Measurements from ENCODE around the gene PNMA8C. TPM values are rescaled to one million over a fixed set of nuclear protein-coding genes. Genes with fewer than 3 reads are reported as not detected.

Gene PNMA8C
- total RNA-seq, 1 experiment from 2014 or later = not detected

- DNase-seq (ENCODE audit: low read depth, low spot score) (no peak), ATAC-seq (no peak)
- ChIA-PET POLR2A (no interaction called here), CTCF (no interaction called here)
- no TSS peak for BruUV-seq (replicated peaks)
- intact Hi-C loops (cut with micrococcal nuclease; ENCODE audit: unreplicated experiment) = no loop called here
- Histone ChIP-seq H3K27ac (ENCODE audit: low read length) (no peak overlapping the region), H3K4me3 (ENCODE audit: low read depth in 2 of 2, low read length in 2 of 2) (no peak overlapping the region), H3K36me3 (ENCODE audit: control insufficient read depth, insufficient read depth, low read length) (no peaks in the 10 kb centered on the region), H3K27me3 (ENCODE audit: control insufficient read depth, insufficient read depth, low read length) (no peaks in the 10 kb centered on the region), H3K9me3 (ENCODE audit: control insufficient read depth, insufficient read depth, low read depth, low read length) (no peaks in the 10 kb centered on the region), H3K4me1 (ENCODE audit: control insufficient read depth, insufficient read depth, low read length) (peaks cover 3% of the 10 kb centered on the region; the same call in 1 of the 2 replicates)
- in situ Hi-C loops (cut with HindIII; ENCODE audit: low pct_unique_long_range_greater_than_20kb, low sequenced_read_pairs) = no loop called here
- no peak for TF ChIP-seq POLR2AphosphoS5 (IDR thresholded peaks at IDR 0.05; ENCODE audit: low read depth, low read length)
- TF ChIP-seq, protein P1, sequence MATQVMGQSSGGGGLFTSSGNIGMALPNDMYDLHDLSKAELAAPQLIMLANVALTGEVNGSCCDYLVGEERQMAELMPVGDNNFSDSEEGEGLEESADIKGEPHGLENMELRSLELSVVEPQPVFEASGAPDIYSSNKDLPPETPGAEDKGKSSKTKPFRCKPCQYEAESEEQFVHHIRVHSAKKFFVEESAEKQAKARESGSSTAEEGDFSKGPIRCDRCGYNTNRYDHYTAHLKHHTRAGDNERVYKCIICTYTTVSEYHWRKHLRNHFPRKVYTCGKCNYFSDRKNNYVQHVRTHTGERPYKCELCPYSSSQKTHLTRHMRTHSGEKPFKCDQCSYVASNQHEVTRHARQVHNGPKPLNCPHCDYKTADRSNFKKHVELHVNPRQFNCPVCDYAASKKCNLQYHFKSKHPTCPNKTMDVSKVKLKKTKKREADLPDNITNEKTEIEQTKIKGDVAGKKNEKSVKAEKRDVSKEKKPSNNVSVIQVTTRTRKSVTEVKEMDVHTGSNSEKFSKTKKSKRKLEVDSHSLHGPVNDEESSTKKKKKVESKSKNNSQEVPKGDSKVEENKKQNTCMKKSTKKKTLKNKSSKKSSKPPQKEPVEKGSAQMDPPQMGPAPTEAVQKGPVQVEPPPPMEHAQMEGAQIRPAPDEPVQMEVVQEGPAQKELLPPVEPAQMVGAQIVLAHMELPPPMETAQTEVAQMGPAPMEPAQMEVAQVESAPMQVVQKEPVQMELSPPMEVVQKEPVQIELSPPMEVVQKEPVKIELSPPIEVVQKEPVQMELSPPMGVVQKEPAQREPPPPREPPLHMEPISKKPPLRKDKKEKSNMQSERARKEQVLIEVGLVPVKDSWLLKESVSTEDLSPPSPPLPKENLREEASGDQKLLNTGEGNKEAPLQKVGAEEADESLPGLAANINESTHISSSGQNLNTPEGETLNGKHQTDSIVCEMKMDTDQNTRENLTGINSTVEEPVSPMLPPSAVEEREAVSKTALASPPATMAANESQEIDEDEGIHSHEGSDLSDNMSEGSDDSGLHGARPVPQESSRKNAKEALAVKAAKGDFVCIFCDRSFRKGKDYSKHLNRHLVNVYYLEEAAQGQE (IDR thresholded peaks at IDR 0.05; ENCODE audit: insufficient read depth in 1 of 2, low read depth in 2 of 2, low read length in 1 of 2) = no peak
- no peak for TF ChIP-seq SIN3A (IDR thresholded peaks at IDR 0.05; ENCODE audit: borderline replicate concordance, insufficient read depth, low read depth, low read length)
- TF ChIP-seq TCF7L2 (IDR thresholded peaks at IDR 0.05; ENCODE audit: low read depth, low read length) = no peak
- no peak for TF ChIP-seq CTCF (IDR thresholded peaks at IDR 0.05)
Observed at GRCh38 chr19:46406976-46407375, 21.8 kb downstream of the PNMA8C start.

DNA sequence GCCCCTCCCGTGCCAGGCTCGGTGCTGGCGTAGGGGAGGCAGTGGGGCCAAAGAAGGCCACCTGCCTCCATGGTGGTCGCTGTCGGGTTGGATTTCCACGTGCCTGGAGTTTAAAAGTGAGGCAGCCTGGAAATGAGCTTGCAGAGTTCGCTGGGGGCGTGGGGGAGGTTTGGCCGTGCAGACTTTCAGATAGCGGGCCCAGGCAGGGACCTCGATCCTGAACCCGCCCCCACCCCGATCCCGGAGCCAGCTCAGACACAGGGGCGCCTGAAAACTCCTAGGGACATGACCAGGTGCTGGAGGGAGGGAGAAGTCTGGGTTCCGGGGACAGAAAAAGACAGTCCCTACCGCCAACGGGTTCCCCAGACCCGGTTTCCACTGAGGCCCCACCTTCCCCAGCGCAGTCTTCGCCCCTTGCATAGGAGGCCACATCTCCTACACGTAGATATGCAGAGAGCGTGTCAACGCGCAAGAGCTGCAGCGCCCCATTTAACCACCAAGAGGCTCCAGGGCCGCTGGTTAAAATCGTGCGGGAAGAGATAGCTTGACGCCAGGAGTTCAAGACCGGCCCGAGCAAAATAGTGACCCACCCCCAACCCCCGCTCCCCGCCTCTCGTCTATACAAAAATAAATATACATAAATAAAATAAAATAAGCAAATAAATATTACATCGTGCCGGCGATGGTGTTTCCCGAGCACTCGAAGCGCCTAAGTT is 23.8 kb downstream of the PNMA8C start:
- peak overlapping the region; percentile 61; the same call in 1 of the 2 replicates for H3K27ac ChIP-seq (ENCODE audit: low read length)
- TF ChIP-seq POLR2AphosphoS5 (IDR thresholded peaks at IDR 0.05; ENCODE audit: low read depth, low read length) (no peak), CTCF (IDR thresholded peaks at IDR 0.05) (no peak), SIN3A (IDR thresholded peaks at IDR 0.05; ENCODE audit: borderline replicate concordance, insufficient read depth, low read depth, low read length) (no peak), TCF7L2 (IDR thresholded peaks at IDR 0.05; ENCODE audit: low read depth, low read length) (no peak)
- TF ChIP-seq, protein P1 (IDR thresholded peaks at IDR 0.05; ENCODE audit: insufficient read depth in 1 of 2, low read depth in 2 of 2, low read length in 1 of 2) = no peak
- ChIA-PET POLR2A (no interaction called here), CTCF (interaction anchor here (0.5 to 1.3 kb wide), 2 partner anchors 27 to 139 kb away, joined by 3 to 7 read pairs; no protein-coding TSS in a partner anchor)
- DNase-seq (ENCODE audit: low read depth, low spot score) (no peak), ATAC-seq (peak; percentile 68; the same call in 1 of the 2 replicates)
- H3K4me1 ChIP-seq (ENCODE audit: control insufficient read depth, insufficient read depth, low read length) = peaks cover 3% of the 10 kb centered on the region; the same call in 1 of the 2 replicates
- no peaks in the 10 kb centered on the region for H3K27me3 ChIP-seq (ENCODE audit: control insufficient read depth, insufficient read depth, low read length)
- intact Hi-C loops (cut with micrococcal nuclease; ENCODE audit: unreplicated experiment) = no loop called here
- in situ Hi-C loops (cut with HindIII; ENCODE audit: low pct_unique_long_range_greater_than_20kb, low sequenced_read_pairs) = no loop called here
- peak overlapping the region; percentile 33 to 58 for H3K4me3 ChIP-seq (ENCODE audit: low read depth in 2 of 2, low read length in 2 of 2)
- H3K9me3 ChIP-seq (ENCODE audit: control insufficient read depth, insufficient read depth, low read depth, low read length) = no peaks in the 10 kb centered on the region
- H3K36me3 ChIP-seq (ENCODE audit: control insufficient read depth, insufficient read depth, low read length) = no peaks in the 10 kb centered on the region
- no TSS peak for BruUV-seq (replicated peaks)

All from Panc1 (cell line).